HEK293 (cell line): ENCODE data around the gene KRABD2.

ENCODE experiments used
- FEZF1 ChIP-seq: fragments of 450-650 bp; formaldehyde crosslinking; IDR thresholded peaks from 2 replicates; pipeline ENCODE4 v1.5.1; 2016; ENCODE audit warnings: missing biosample characterization, missing genetic modification characterization
- GLIS1 ChIP-seq: fragments of 450-650 bp; formaldehyde crosslinking; IDR thresholded peaks from 2 replicates; pipeline ENCODE4 v1.5.1; 2016; ENCODE audit warnings: missing biosample characterization, missing genetic modification characterization
- KLF10 ChIP-seq: fragments of 450-650 bp; IDR thresholded peaks from 2 replicates; pipeline ENCODE4 v1.5.1; 2018; ENCODE audit warnings: missing biosample characterization, mild to moderate bottlenecking, missing genetic modification characterization
- KLF7 ChIP-seq: fragments of 450-650 bp; formaldehyde crosslinking; IDR thresholded peaks from 2 replicates; pipeline ENCODE4 v1.5.1; 2016; ENCODE audit warnings: missing biosample characterization, missing genetic modification characterization, borderline replicate concordance
- SCRT2 ChIP-seq: fragments of 450-650 bp; formaldehyde crosslinking; IDR thresholded peaks from 2 replicates; pipeline ENCODE4 v1.5.1; 2016; ENCODE audit warnings: missing biosample characterization, missing genetic modification characterization
- TRIM28 ChIP-seq: IDR thresholded peaks from 2 replicates; pipeline ENCODE4 v1.6.1; 2011; ENCODE audit warnings: low read length, control low read depth, borderline replicate concordance
- ZEB2 ChIP-seq: fragments of 450-650 bp; formaldehyde crosslinking; IDR thresholded peaks from 2 replicates; pipeline ENCODE4 v1.5.1; 2016; ENCODE audit warnings: missing biosample characterization, missing genetic modification characterization
- ZFP69B ChIP-seq: fragments of 450-650 bp; formaldehyde crosslinking; IDR thresholded peaks from 2 replicates; pipeline ENCODE4 v1.5.1; 2016; ENCODE audit warnings: missing biosample characterization, missing genetic modification characterization
- ZNF174 ChIP-seq: fragments of 450-650 bp; formaldehyde crosslinking; IDR thresholded peaks from 2 replicates; pipeline ENCODE4 v1.5.0; 2017; ENCODE audit warnings: missing biosample characterization, mild to moderate bottlenecking, missing genetic modification characterization
- ZNF239 ChIP-seq: fragments of 450-650 bp; formaldehyde crosslinking; IDR thresholded peaks from 2 replicates; pipeline ENCODE4 v1.5.1; 2016; ENCODE audit warnings: missing biosample characterization, missing genetic modification characterization
- ZNF37A ChIP-seq: fragments of 450-650 bp; IDR thresholded peaks from 2 replicates; pipeline ENCODE4 v1.5.1; 2018; ENCODE audit warnings: missing biosample characterization, missing genetic modification characterization
- ZNF404 ChIP-seq: fragments of 450-650 bp; formaldehyde crosslinking; IDR thresholded peaks from 2 replicates; pipeline ENCODE4 v1.5.1; 2017; ENCODE audit warnings: missing biosample characterization, missing genetic modification characterization
- ZNF423 ChIP-seq: fragments of 450-650 bp; formaldehyde crosslinking; IDR thresholded peaks from 2 replicates; pipeline ENCODE4 v1.5.1; 2016; ENCODE audit warnings: missing biosample characterization, missing genetic modification characterization
- ZNF426 ChIP-seq: fragments of 450-650 bp; formaldehyde crosslinking; IDR thresholded peaks from 2 replicates; pipeline ENCODE4 v1.5.1; 2017; ENCODE audit warnings: missing biosample characterization, missing genetic modification characterization, mild to moderate bottlenecking, inconsistent platforms, moderate library complexity
- ZNF544 ChIP-seq: fragments of 450-650 bp; formaldehyde crosslinking; IDR thresholded peaks from 2 replicates; pipeline ENCODE4 v1.5.0; 2017; ENCODE audit warnings: missing biosample characterization, missing genetic modification characterization
- ZNF654 ChIP-seq: fragments of 450-650 bp; formaldehyde crosslinking; IDR thresholded peaks from 2 replicates; pipeline ENCODE4 v1.5.1; 2016; ENCODE audit warnings: low read depth, missing biosample characterization, missing genetic modification characterization
- ZNF768 ChIP-seq: fragments of 450-650 bp; formaldehyde crosslinking; IDR thresholded peaks from 2 replicates; pipeline ENCODE4 v1.5.1; 2018; ENCODE audit warnings: missing biosample characterization, mild to moderate bottlenecking, missing genetic modification characterization
- ZNF837 ChIP-seq: fragments of 450-650 bp; formaldehyde crosslinking; IDR thresholded peaks from 2 replicates; pipeline ENCODE4 v1.5.1; 2016; ENCODE audit warnings: missing biosample characterization, missing genetic modification characterization
- ZXDB ChIP-seq: fragments of 450-650 bp; formaldehyde crosslinking; IDR thresholded peaks from 2 replicates; pipeline ENCODE4 v1.5.1; 2016; ENCODE audit warnings: missing biosample characterization, missing genetic modification characterization
- TF ChIP-seq, protein P1 (sequence below): fragments of 450-650 bp; formaldehyde crosslinking; IDR thresholded peaks from 2 replicates; pipeline ENCODE4 v1.5.1; 2016; ENCODE audit warnings: missing biosample characterization, missing genetic modification characterization
- TF ChIP-seq, protein P2 (sequence below): fragments of 450-650 bp; formaldehyde crosslinking; IDR thresholded peaks from 2 replicates; pipeline ENCODE4 v1.5.1; 2017; ENCODE audit warnings: missing biosample characterization, missing genetic modification characterization
- TF ChIP-seq, protein P3 (sequence below): fragments of 450-650 bp; formaldehyde crosslinking; IDR thresholded peaks from 2 replicates; pipeline ENCODE4 v1.5.1; 2016; ENCODE audit warnings: missing biosample characterization, missing genetic modification characterization, borderline replicate concordance
- TF ChIP-seq, protein P4 (sequence below): fragments of 450-650 bp; IDR thresholded peaks from 2 replicates; pipeline ENCODE4 v1.5.1; 2018; ENCODE audit warnings: missing biosample characterization, mild to moderate bottlenecking, missing genetic modification characterization
- TF ChIP-seq, protein P5 (sequence below): fragments of 450-650 bp; formaldehyde crosslinking; IDR thresholded peaks from 2 replicates; pipeline ENCODE4 v1.5.1; 2016; ENCODE audit warnings: missing biosample characterization, missing genetic modification characterization, borderline replicate concordance
- TF ChIP-seq, protein P6 (sequence below): fragments of 450-650 bp; formaldehyde crosslinking; IDR thresholded peaks from 2 replicates; pipeline ENCODE4 v1.5.1; 2017; ENCODE audit warnings: missing biosample characterization, missing genetic modification characterization
- TF ChIP-seq, protein P7 (sequence below): fragments of 450-650 bp; formaldehyde crosslinking; IDR thresholded peaks from 2 replicates; pipeline ENCODE4 v1.5.1; 2016; ENCODE audit warnings: missing biosample characterization, missing genetic modification characterization

KRABD2 gene

DNA sequence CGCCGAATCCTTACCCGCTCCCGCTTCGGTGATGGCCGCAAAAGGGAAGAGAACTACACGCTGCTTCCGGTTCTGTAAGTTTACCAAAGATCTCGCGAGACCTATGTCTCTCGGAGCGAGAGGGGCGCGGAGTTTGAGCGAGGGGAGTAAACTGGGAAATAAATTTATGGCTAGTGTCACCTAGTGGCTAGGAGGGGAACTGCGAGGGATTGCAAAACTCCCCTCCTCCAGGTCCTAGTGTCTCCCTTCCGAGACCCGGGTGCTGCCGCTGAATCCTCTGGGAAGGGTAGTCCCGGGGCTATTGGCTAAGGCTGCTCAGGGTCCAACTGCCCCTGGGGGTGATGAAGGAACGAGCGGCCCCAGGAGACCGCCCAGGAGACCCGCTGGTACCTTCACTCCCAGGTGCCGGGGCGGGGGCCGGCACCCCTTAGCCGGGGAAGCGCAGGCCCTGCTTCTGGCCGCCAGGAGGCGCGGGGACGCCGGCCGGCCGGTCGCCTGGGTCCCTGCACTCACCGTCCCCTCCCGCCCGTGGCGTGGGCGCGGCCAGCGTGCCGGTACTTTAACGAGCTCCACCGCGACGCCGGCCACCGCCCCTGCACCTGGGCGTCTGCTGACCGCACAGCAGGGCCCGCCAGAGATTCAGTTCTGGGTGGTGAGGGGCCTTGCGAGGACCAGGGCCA lies 6.8 kb upstream of the KRABD2 start, which contains the start of gene RPL26 (continued):
- TF ChIP-seq, protein P1, sequence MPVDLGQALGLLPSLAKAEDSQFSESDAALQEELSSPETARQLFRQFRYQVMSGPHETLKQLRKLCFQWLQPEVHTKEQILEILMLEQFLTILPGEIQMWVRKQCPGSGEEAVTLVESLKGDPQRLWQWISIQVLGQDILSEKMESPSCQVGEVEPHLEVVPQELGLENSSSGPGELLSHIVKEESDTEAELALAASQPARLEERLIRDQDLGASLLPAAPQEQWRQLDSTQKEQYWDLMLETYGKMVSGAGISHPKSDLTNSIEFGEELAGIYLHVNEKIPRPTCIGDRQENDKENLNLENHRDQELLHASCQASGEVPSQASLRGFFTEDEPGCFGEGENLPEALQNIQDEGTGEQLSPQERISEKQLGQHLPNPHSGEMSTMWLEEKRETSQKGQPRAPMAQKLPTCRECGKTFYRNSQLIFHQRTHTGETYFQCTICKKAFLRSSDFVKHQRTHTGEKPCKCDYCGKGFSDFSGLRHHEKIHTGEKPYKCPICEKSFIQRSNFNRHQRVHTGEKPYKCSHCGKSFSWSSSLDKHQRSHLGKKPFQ (tag by site-specific recombination) = no peak
- peak; percentile 27; the same call in 1 of the 2 replicates for TF ChIP-seq KLF7
- TF ChIP-seq, protein P2, sequence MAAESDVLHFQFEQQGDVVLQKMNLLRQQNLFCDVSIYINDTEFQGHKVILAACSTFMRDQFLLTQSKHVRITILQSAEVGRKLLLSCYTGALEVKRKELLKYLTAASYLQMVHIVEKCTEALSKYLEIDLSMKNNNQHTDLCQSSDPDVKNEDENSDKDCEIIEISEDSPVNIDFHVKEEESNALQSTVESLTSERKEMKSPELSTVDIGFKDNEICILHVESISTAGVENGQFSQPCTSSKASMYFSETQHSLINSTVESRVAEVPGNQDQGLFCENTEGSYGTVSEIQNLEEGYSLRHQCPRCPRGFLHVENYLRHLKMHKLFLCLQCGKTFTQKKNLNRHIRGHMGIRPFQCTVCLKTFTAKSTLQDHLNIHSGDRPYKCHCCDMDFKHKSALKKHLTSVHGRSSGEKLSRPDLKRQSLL = no peak
- peak; percentile 92 for TF ChIP-seq ZNF423 (tag by site-specific recombination)
- TF ChIP-seq ZNF837 = no peak
- peak; percentile 76; the same call in 1 of the 2 replicates for TF ChIP-seq TRIM28
- no peak for TF ChIP-seq ZNF768
- TF ChIP-seq ZNF37A (tag by site-specific recombination) = no peak
- TF ChIP-seq ZNF404 = no peak
- TF ChIP-seq, protein P3, sequence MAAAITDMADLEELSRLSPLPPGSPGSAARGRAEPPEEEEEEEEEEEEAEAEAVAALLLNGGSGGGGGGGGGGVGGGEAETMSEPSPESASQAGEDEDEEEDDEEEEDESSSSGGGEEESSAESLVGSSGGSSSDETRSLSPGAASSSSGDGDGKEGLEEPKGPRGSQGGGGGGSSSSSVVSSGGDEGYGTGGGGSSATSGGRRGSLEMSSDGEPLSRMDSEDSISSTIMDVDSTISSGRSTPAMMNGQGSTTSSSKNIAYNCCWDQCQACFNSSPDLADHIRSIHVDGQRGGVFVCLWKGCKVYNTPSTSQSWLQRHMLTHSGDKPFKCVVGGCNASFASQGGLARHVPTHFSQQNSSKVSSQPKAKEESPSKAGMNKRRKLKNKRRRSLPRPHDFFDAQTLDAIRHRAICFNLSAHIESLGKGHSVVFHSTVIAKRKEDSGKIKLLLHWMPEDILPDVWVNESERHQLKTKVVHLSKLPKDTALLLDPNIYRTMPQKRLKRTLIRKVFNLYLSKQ = no peak
- TF ChIP-seq, protein P4, sequence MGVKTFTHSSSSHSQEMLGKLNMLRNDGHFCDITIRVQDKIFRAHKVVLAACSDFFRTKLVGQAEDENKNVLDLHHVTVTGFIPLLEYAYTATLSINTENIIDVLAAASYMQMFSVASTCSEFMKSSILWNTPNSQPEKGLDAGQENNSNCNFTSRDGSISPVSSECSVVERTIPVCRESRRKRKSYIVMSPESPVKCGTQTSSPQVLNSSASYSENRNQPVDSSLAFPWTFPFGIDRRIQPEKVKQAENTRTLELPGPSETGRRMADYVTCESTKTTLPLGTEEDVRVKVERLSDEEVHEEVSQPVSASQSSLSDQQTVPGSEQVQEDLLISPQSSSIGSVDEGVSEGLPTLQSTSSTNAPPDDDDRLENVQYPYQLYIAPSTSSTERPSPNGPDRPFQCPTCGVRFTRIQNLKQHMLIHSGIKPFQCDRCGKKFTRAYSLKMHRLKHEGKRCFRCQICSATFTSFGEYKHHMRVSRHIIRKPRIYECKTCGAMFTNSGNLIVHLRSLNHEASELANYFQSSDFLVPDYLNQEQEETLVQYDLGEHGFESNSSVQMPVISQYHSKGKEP = 0 out of 2 replicates have a peak, but pooled peaks have one; percentile 34
- peak; percentile 90; the same call in 1 of the 2 replicates for TF ChIP-seq ZEB2
- peak; percentile 54 for TF ChIP-seq ZXDB (tag by site-specific recombination)
- no peak for TF ChIP-seq ZNF426 (tag by site-specific recombination)
- no peak for TF ChIP-seq ZNF239 (tag by site-specific recombination)
- no peak for TF ChIP-seq ZNF544 (tag by site-specific recombination)
- TF ChIP-seq GLIS1 (tag by site-specific recombination) = peak; percentile 73
- TF ChIP-seq ZFP69B (tag by site-specific recombination) = peak; percentile 51; the same call in 1 of the 2 replicates
- TF ChIP-seq KLF10 (tag by site-specific recombination) = peak; percentile 82
- TF ChIP-seq SCRT2 (tag by site-specific recombination) = no peak
- TF ChIP-seq, protein P5, sequence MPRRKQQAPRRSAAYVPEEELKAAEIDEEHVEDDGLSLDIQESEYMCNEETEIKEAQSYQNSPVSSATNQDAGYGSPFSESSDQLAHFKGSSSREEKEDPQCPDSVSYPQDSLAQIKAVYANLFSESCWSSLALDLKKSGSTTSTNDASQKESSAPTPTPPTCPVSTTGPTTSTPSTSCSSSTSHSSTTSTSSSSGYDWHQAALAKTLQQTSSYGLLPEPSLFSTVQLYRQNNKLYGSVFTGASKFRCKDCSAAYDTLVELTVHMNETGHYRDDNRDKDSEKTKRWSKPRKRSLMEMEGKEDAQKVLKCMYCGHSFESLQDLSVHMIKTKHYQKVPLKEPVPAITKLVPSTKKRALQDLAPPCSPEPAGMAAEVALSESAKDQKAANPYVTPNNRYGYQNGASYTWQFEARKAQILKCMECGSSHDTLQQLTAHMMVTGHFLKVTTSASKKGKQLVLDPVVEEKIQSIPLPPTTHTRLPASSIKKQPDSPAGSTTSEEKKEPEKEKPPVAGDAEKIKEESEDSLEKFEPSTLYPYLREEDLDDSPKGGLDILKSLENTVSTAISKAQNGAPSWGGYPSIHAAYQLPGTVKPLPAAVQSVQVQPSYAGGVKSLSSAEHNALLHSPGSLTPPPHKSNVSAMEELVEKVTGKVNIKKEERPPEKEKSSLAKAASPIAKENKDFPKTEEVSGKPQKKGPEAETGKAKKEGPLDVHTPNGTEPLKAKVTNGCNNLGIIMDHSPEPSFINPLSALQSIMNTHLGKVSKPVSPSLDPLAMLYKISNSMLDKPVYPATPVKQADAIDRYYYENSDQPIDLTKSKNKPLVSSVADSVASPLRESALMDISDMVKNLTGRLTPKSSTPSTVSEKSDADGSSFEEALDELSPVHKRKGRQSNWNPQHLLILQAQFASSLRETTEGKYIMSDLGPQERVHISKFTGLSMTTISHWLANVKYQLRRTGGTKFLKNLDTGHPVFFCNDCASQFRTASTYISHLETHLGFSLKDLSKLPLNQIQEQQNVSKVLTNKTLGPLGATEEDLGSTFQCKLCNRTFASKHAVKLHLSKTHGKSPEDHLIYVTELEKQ (tag by site-specific recombination) = no peak
- peak; percentile 47 for TF ChIP-seq ZNF654 (tag by site-specific recombination)
- TF ChIP-seq, protein P6, sequence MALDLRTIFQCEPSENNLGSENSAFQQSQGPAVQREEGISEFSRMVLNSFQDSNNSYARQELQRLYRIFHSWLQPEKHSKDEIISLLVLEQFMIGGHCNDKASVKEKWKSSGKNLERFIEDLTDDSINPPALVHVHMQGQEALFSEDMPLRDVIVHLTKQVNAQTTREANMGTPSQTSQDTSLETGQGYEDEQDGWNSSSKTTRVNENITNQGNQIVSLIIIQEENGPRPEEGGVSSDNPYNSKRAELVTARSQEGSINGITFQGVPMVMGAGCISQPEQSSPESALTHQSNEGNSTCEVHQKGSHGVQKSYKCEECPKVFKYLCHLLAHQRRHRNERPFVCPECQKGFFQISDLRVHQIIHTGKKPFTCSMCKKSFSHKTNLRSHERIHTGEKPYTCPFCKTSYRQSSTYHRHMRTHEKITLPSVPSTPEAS = no peak
- TF ChIP-seq FEZF1 (tag by site-specific recombination) = peak; percentile 37; the same call in 1 of the 2 replicates
- TF ChIP-seq ZNF174 (tag by site-specific recombination) = no peak
- TF ChIP-seq, protein P7, sequence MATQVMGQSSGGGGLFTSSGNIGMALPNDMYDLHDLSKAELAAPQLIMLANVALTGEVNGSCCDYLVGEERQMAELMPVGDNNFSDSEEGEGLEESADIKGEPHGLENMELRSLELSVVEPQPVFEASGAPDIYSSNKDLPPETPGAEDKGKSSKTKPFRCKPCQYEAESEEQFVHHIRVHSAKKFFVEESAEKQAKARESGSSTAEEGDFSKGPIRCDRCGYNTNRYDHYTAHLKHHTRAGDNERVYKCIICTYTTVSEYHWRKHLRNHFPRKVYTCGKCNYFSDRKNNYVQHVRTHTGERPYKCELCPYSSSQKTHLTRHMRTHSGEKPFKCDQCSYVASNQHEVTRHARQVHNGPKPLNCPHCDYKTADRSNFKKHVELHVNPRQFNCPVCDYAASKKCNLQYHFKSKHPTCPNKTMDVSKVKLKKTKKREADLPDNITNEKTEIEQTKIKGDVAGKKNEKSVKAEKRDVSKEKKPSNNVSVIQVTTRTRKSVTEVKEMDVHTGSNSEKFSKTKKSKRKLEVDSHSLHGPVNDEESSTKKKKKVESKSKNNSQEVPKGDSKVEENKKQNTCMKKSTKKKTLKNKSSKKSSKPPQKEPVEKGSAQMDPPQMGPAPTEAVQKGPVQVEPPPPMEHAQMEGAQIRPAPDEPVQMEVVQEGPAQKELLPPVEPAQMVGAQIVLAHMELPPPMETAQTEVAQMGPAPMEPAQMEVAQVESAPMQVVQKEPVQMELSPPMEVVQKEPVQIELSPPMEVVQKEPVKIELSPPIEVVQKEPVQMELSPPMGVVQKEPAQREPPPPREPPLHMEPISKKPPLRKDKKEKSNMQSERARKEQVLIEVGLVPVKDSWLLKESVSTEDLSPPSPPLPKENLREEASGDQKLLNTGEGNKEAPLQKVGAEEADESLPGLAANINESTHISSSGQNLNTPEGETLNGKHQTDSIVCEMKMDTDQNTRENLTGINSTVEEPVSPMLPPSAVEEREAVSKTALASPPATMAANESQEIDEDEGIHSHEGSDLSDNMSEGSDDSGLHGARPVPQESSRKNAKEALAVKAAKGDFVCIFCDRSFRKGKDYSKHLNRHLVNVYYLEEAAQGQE = no peak; the same call in 1 of the 2 replicates
